Trophoblast cell (in vitro differentiated cells and primary cell): Measurements from ENCODE around the gene PSMF1.

ENCODE experiments used
- DNase-seq, 2 donors: peaks; one replicate each; pipeline ENCODE4 v3.0.0-alpha.2; 2016
- H2AFZ ChIP-seq: 2 replicates; pipeline ENCODE4 v1.6.1; 2013; ENCODE audit warnings: low read length, moderate library complexity, mild to moderate bottlenecking; ENCODE audit not compliant: insufficient read depth, poor library complexity
- H2AK5ac ChIP-seq: 2 replicates; pipeline ENCODE4 v1.6.1; 2013; ENCODE audit warnings: mild to moderate bottlenecking, low read length
- H2BK120ac ChIP-seq: 2 replicates; pipeline ENCODE4 v1.6.1; 2013; ENCODE audit warnings: low read length, mild to moderate bottlenecking, moderate library complexity; ENCODE audit not compliant: insufficient read depth, poor library complexity
- H2BK12ac ChIP-seq: 2 replicates; pipeline ENCODE4 v1.6.1; 2013; ENCODE audit warnings: mild to moderate bottlenecking, low read length, moderate library complexity
- H2BK5ac ChIP-seq: 2 replicates; pipeline ENCODE4 v1.6.1; 2013; ENCODE audit warnings: low read length, low read depth, moderate library complexity, mild to moderate bottlenecking; ENCODE audit not compliant: poor library complexity
- H3K14ac ChIP-seq: 2 replicates; pipeline ENCODE4 v1.6.1; 2013; ENCODE audit warnings: mild to moderate bottlenecking, low read length
- H3K18ac ChIP-seq: 2 replicates; pipeline ENCODE4 v1.6.1; 2013; ENCODE audit warnings: mild to moderate bottlenecking, low read length
- H3K23ac ChIP-seq: 2 replicates; pipeline ENCODE4 v1.6.1; 2013; ENCODE audit warnings: low read length
- H3K27ac ChIP-seq: 2 replicates; pipeline ENCODE4 v1.5.1; 2013; ENCODE audit warnings: low read depth, mild to moderate bottlenecking, inconsistent platforms, low read length, moderate library complexity
- H3K27me3 ChIP-seq: 2 replicates; pipeline ENCODE4 v1.6.1; 2013; ENCODE audit warnings: inconsistent platforms, mild to moderate bottlenecking, low read length, moderate library complexity; ENCODE audit not compliant: insufficient read depth
- H3K36me3 ChIP-seq, 2 experiments: 1 replicate in 1 of 2; 2 replicates in 1 of 2; pipeline ENCODE4 v1.6.1; 2013; ENCODE audit warnings: low read length in 2 of 2, mild to moderate bottlenecking in 2 of 2, moderate library complexity in 1 of 2; ENCODE audit not compliant: insufficient read depth in 2 of 2, control insufficient read depth in 1 of 2
- H3K4ac ChIP-seq: 2 replicates; pipeline ENCODE4 v1.6.1; 2013; ENCODE audit warnings: low read depth, mild to moderate bottlenecking, low read length, moderate library complexity
- H3K4me1 ChIP-seq, 2 experiments: 1 replicate in 1 of 2; 2 replicates in 1 of 2; pipeline ENCODE4 v1.6.1; 2013; ENCODE audit warnings: low read length in 2 of 2, mild to moderate bottlenecking in 2 of 2, moderate library complexity in 1 of 2; ENCODE audit not compliant: insufficient read depth in 2 of 2, control insufficient read depth in 1 of 2
- H3K4me2 ChIP-seq: 2 replicates; pipeline ENCODE4 v1.6.1; 2013; ENCODE audit warnings: inconsistent platforms, mild to moderate bottlenecking, low read length, moderate library complexity
- H3K4me3 ChIP-seq: 2 replicates; pipeline ENCODE4 v1.5.1; 2013; ENCODE audit warnings: mild to moderate bottlenecking, low read depth, low read length, inconsistent platforms
- H3K79me1 ChIP-seq: one replicate; pipeline ENCODE4 v1.6.1; 2013; ENCODE audit warnings: low read length
- H3K79me2 ChIP-seq: 2 replicates; pipeline ENCODE4 v1.6.1; 2013; ENCODE audit warnings: low read length, mild to moderate bottlenecking; ENCODE audit not compliant: control insufficient read depth, insufficient read depth, poor library complexity
- H3K9ac ChIP-seq: 2 replicates; pipeline ENCODE4 v1.6.1; 2013; ENCODE audit warnings: mild to moderate bottlenecking, low read length
- H3K9me3 ChIP-seq: 2 replicates; pipeline ENCODE4 v1.6.1; 2013; ENCODE audit warnings: low read depth, mild to moderate bottlenecking, control low read depth, inconsistent platforms, low read length; ENCODE audit not compliant: insufficient read depth
- H4K12ac ChIP-seq: 2 replicates; pipeline ENCODE4 v1.6.1; 2013; ENCODE audit warnings: low read depth, mild to moderate bottlenecking, low read length, moderate library complexity
- H4K8ac ChIP-seq: 2 replicates; pipeline ENCODE4 v1.6.1; 2013; ENCODE audit warnings: low read depth, mild to moderate bottlenecking, low read length, moderate library complexity
- H4K91ac ChIP-seq: one replicate; pipeline ENCODE4 v1.6.1; 2013; ENCODE audit warnings: low read depth, mild to moderate bottlenecking, low read length, moderate library complexity
- WGBS: extraction: QIAGEN DNeasy Blood & Tissue Kit; methylation state at CpG from one replicate; pipeline ENCODE4 v1.1.7; 2013; ENCODE audit warnings: missing lambda C conversion rate; ENCODE audit not compliant: insufficient read length, insufficient coverage; ENCODE audit errors: extremely low coverage; 5-methylcytosine and 5-hydroxymethylcytosine counted together

PSMF1 gene

DNA sequence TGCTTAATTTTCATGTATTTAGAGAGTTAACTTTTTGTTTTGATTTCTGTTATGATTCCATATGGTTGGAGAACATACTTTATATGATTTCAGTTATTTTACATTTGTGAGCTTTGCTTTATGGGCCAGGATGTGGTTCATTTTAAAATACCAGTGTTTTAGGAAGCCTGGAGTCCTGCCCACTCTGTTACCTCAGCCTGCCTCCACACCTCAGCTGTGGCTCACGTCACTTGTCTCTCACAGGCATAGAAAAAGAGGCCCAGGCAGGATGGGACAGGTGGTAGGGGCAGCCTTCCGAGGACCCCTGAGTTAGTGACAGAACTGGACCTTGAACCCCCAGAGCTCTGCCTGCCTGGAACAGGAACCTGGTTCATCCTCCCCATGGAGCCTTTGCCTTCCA is 16.0 kb downstream of the PSMF1 start:
- no peak overlapping the region for H2BK12ac ChIP-seq
- WGBS = no CpG with 5 or more reads among the region's 2 CpGs

GRCh38 chr20:1134836-1135235 is 16.4 kb downstream of the PSMF1 start:
- no peak overlapping the region for H3K14ac ChIP-seq
- H3K27me3 ChIP-seq = no peaks in the 10 kb centered on the region
- no CpG with 5 or more reads among the region's 12 CpGs for WGBS
- H3K9ac ChIP-seq = peak overlapping the region; percentile 80
- H3K9me3 ChIP-seq = no peaks in the 10 kb centered on the region
- H3K4me3 ChIP-seq = no peak overlapping the region
- no peak overlapping the region for H3K23ac ChIP-seq
- H2BK120ac ChIP-seq = no peak overlapping the region
- peaks cover 22 to 28% of the 10 kb centered on the region in 2 experiments for H3K36me3 ChIP-seq
- H3K79me2 ChIP-seq = no peaks in the 10 kb centered on the region
- peak overlapping the region; percentile 6 for H3K18ac ChIP-seq
- no peak overlapping the region for H2BK12ac ChIP-seq
- H2AK5ac ChIP-seq = no peak overlapping the region
- no peak overlapping the region for H3K27ac ChIP-seq
- H2BK5ac ChIP-seq = no peak overlapping the region
- no peak overlapping the region for H4K12ac ChIP-seq
- H3K4me1 ChIP-seq = no peaks in the 10 kb centered on the region
- H4K8ac ChIP-seq = no peak overlapping the region
- no peak overlapping the region for H3K4ac ChIP-seq
- H2AFZ ChIP-seq = no peak overlapping the region
- no peak for DNase-seq
- no peak overlapping the region for H4K91ac ChIP-seq
- H3K4me2 ChIP-seq = no peak overlapping the region
- H3K79me1 ChIP-seq = no peaks in the 10 kb centered on the region

More for the DNA sequence above, 16.0 kb downstream of the PSMF1 start:
- Histone ChIP-seq H3K4me2 (no peak overlapping the region), H3K79me2 (no peaks in the 10 kb centered on the region), H2BK5ac (no peak overlapping the region), H3K14ac (no peak overlapping the region), H2AFZ (no peak overlapping the region), H2BK120ac (no peak overlapping the region), H3K23ac (no peak overlapping the region), H3K4me1 (no peaks in the 10 kb centered on the region), H3K79me1 (no peaks in the 10 kb centered on the region), H2AK5ac (no peak overlapping the region), H3K4me3 (no peak overlapping the region), H3K36me3 (peaks cover 22 to 30% of the 10 kb centered on the region in 2 experiments), H3K9me3 (no peaks in the 10 kb centered on the region), H3K27ac (no peak overlapping the region), H4K8ac (no peak overlapping the region), H3K27me3 (no peaks in the 10 kb centered on the region), H3K18ac (peak overlapping the region; percentile 29), H3K9ac (peak overlapping the region; percentile 80), H4K12ac (peak overlapping the region; percentile 16), H3K4ac (no peak overlapping the region), H4K91ac (no peak overlapping the region)
- DNase-seq = no peak

DNA sequence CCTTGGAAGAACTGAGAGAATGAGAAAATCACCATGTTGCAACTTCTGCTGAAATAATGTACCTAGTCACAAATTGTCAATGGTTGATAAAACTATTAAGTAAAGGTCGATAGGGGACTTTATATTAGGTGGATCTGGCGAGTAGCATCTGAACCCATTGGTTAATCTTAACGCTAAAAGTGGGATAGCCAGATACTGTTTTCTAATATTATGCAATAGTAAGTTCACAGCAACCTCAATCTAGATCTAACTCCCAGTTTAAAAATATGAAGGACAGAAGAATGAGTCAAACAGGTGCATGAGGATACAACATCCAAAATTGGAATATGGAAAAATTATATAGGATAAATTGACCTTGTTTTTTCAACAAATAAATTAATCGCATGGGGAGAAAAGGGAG is 18.8 kb downstream of the PSMF1 start:
- no peak overlapping the region for H3K23ac ChIP-seq
- no peaks in the 10 kb centered on the region for H3K9me3 ChIP-seq
- no peaks in the 10 kb centered on the region for H3K79me1 ChIP-seq
- peaks cover 21 to 23% of the 10 kb centered on the region in 2 experiments for H3K36me3 ChIP-seq
- no peaks in the 10 kb centered on the region for H3K27me3 ChIP-seq
- no peaks in the 10 kb centered on the region for H3K79me2 ChIP-seq
- no peaks in the 10 kb centered on the region for H3K4me1 ChIP-seq
- H3K4ac ChIP-seq = no peak overlapping the region
- H2BK120ac ChIP-seq = no peak overlapping the region
- no peak overlapping the region for H3K4me3 ChIP-seq
- no peak overlapping the region for H3K18ac ChIP-seq
- H3K4me2 ChIP-seq = no peak overlapping the region
- H2AFZ ChIP-seq = no peak overlapping the region
- no peak overlapping the region for H3K27ac ChIP-seq
- no peak overlapping the region for H4K12ac ChIP-seq
- H2AK5ac ChIP-seq = no peak overlapping the region
- H4K91ac ChIP-seq = no peak overlapping the region
- no peak overlapping the region for H2BK5ac ChIP-seq
- H3K9ac ChIP-seq = no peak overlapping the region
- H3K14ac ChIP-seq = no peak overlapping the region
- DNase-seq = no peak
- no peak overlapping the region for H4K8ac ChIP-seq
- no CpG with 5 or more reads among the region's 4 CpGs for WGBS
- no peak overlapping the region for H2BK12ac ChIP-seq

DNA sequence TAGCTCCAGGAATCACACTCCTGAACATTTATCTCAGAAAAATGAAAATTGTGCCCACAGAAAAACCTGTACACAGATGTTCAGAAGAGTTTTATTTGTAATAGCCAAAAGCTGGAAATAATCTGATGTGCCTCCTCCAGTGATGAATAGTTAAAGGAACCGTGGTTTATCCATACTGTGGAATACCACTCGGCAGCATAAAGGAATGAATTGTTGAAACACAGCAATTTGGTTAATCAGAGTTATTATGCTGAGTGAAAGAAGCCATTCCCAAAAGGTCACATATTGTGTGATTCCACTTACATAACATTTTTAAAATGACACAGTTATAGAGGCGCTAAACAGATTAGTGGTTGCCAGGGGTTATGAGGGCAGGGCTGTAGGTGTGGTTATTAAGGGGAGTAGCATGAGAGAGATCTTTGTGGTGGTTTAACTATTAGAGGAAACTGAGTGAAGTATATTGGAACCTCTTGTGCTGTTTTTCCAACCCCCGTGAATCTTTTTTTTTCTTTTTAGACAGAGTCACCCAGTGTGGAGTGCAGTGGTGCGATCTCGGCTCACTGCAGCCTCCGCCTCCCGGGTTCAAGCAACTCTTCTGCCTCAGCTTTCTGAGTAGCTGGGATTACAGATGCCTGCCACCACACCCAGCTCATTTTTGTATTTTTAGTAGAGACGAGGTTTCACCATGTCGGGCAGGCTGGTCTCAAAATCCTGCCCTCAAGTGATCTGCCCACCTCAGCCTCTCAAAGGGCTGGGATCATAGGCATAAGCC is 26.2 kb downstream of the PSMF1 start:
- no peak for DNase-seq
- Histone ChIP-seq H2BK12ac (no peak overlapping the region), H3K79me1 (no peaks in the 10 kb centered on the region), H3K14ac (no peak overlapping the region), H3K4me1 (no peaks in the 10 kb centered on the region), H3K9me3 (no peaks in the 10 kb centered on the region), H3K27ac (no peak overlapping the region), H4K12ac (no peak overlapping the region), H4K91ac (no peak overlapping the region), H2AFZ (no peak overlapping the region), H2BK5ac (no peak overlapping the region), H3K9ac (no peak overlapping the region), H3K36me3 (peaks cover 16 to 23% of the 10 kb centered on the region in 2 experiments), H3K4ac (no peak overlapping the region), H3K79me2 (no peaks in the 10 kb centered on the region), H4K8ac (no peak overlapping the region), H3K4me2 (no peak overlapping the region), H3K23ac (no peak overlapping the region), H2AK5ac (no peak overlapping the region), H2BK120ac (no peak overlapping the region), H3K4me3 (no peak overlapping the region), H3K18ac (no peak overlapping the region), H3K27me3 (no peaks in the 10 kb centered on the region)
- no CpG with 5 or more reads among the region's 10 CpGs for WGBS
